ENCODE data around the gene TAF4B.

DNA sequence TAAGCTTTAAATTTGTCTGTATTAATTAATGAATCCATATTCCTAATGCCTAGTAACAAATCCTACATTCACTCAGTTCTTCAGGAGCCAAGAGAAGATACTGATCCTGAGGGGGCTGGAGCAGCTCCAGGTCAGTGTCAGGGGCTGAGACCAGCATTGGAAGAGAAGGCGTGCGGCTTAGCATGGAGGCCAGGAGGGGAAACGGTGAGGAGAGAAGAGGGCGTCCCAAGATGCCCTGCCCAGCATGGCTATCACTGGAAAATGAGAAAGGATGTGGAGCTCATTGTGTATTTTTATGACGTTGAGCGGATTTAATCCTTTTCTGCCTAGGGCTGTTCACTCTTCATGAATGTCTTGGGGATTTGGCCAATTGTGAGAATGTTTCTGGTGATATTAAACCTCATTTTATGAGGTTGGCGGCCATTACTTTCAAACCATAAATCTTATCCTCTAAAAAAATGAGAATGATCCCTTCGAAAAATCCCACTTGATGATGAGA, 190.5 kb downstream of the TAF4B start:
- TF ChIP-seq EP300 (IDR thresholded peaks at IDR 0.05): no peak
- TF ChIP-seq, protein P1, sequence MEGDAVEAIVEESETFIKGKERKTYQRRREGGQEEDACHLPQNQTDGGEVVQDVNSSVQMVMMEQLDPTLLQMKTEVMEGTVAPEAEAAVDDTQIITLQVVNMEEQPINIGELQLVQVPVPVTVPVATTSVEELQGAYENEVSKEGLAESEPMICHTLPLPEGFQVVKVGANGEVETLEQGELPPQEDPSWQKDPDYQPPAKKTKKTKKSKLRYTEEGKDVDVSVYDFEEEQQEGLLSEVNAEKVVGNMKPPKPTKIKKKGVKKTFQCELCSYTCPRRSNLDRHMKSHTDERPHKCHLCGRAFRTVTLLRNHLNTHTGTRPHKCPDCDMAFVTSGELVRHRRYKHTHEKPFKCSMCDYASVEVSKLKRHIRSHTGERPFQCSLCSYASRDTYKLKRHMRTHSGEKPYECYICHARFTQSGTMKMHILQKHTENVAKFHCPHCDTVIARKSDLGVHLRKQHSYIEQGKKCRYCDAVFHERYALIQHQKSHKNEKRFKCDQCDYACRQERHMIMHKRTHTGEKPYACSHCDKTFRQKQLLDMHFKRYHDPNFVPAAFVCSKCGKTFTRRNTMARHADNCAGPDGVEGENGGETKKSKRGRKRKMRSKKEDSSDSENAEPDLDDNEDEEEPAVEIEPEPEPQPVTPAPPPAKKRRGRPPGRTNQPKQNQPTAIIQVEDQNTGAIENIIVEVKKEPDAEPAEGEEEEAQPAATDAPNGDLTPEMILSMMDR (IDR thresholded peaks at IDR 0.05): no peak
